HG02610 (cell line): ENCODE results near the gene KRTAP13-4.
A peak's percentile ranks its signal among the peaks of the same experiment; 100 is the strongest.

Source experiments
- ATAC-seq: cut with Tn5 transposase; IDR thresholded peaks from one replicate; pipeline ENCODE4 v1.9.1; 2021; ENCODE audit warnings: mild to moderate bottlenecking, moderate library complexity; ENCODE audit not compliant: unreplicated experiment

KRTAP13-4 gene

GRCh38 chr21:30430170-30430655 is at the start of gene KRTAP13-4:
Gene KRTAP13-4 (plus strand): TSS chr21:30430220. CDS start chr21:30430276, 56 bp downstream.
- ATAC-seq, result no peak

- no peak for ATAC-seq
These were observed 47.8 kb upstream of the KRTAP13-4 start for GRCh38 chr21:30382201-30382600.

- no peak for ATAC-seq
These were observed 38.5 kb upstream of the KRTAP13-4 start for GRCh38 chr21:30391492-30392025.

GRCh38 chr21:30395731-30396130 is 34.3 kb upstream of the KRTAP13-4 start, which contains the start of gene KRTAP13-1:
Gene KRTAP13-1 (plus strand): TSS chr21:30396031. CDS start chr21:30396087, 56 bp downstream.
- no peak for ATAC-seq

DNA sequence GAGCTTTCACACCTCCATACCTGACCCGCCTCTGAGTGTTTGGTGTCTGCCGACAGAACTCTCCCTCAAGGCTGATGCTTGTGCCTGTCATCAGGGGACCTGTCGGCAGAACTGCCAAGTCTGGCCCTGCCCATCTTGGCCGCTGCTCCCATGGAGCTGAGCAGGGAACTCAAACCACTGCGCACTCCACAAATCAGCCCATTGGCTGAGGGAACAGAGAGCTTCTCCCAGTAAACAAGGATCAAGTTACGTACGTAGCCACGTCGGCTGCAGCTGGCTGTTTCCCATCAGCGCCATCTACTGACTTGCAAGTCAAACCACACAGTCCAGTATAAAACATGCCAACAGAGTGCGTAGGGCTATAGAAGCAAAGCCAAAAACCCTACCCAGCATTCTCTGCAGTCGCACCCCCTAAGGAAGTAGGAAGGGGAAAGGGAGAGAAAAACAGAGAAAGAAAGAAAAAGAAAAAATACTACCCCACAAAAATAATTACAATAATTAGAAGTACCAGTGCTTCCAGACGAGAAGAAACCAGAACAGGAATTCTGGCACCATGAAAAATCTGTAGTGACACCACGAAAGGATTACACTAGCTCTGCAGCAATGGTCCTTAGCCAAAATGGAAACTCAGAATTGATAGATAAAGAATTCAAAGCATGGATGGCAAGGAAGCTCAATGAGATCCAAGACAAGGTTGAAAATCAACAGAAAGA is 21.1 kb upstream of the KRTAP13-4 start:
- no peak for ATAC-seq

GRCh38 chr21:30415993-30416392 is 14.0 kb upstream of the KRTAP13-4 start:
- ATAC-seq, result no peak

DNA sequence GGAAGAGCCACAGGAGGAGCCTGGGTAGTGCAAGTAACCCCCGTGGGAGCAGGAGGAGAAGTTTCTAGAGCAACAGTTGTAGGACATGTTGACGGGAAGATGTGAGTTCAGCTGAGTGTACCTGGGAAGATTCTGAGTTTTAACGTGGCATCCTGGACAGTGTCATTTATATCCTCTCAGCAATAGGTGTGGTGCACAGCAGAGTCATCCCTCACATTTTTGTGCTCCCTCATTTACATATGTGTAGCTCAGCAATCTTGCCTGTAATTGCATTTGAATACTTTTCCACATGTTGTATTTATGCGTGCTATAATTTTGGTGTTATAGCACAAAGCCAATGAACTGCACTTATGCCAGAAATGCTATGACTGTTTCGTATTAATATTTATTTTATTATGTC is 4.2 kb upstream of the KRTAP13-4 start, which contains the start of gene KRTAP13-3:
Gene KRTAP13-3, minus strand, starts transcription at position 101 of the 400 bp plus-strand sequence. Its CDS starts 14 bp downstream, at position 87.
- ATAC-seq, result no peak

- no peak for ATAC-seq
These were observed 3.3 kb upstream of the KRTAP13-4 start for GRCh38 chr21:30426731-30427130.

- ATAC-seq, result peak; percentile 65
These were observed 4.1 kb downstream of the KRTAP13-4 start for GRCh38 chr21:30434033-30434631.

DNA sequence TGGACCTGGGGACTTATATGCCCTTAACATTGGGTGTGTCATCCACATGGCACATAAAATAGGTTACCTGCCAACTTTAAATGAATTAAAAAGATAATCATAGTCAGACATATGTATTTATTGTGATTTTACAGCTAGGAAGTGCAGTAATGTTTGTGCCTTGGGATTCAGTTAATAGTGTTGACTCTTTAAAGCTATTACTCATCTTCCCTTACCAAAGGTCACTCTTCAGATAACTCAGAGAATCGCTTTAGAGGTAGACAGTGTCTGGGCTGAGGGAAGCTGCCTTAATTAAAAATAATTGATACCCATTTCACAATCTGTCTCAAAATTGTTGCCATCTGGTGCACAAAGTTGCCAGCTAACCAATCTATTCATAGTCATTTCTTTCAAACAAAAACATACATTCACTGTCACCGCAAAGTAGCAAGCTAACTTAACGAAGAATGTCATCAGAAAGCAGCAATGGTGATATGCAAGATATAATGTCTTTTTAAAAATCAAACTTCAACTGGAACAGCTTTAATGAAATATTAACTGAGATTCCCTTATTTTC is 7.1 kb downstream of the KRTAP13-4 start:
- no peak for ATAC-seq

DNA sequence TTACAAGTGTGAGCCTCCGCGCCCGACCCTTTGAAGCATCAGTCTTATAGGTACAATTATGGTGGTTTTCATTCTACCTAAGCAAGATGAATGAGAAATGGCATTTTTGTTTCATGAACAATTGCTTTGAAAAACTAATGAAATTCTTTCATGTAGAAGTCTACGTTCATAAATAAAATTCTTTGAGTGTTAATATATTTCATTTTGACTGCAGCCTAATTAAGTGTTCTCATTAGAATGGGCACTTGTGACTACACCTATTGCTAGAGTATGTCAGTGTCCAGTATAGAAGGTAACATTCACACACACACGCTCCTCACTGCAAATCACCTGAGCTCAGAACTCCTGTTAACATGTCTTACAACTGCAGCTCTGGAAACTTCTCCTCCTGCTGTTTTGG is 10.0 kb downstream of the KRTAP13-4 start, which contains the start of gene KRTAP15-1:
Gene KRTAP15-1, plus strand, starts transcription at position 301 of the 400 bp plus-strand sequence. Its CDS starts 53 bp downstream, at position 354.
- ATAC-seq, result no peak

GRCh38 chr21:30443226-30443625 is 13.2 kb downstream of the KRTAP13-4 start:
- no peak for ATAC-seq

DNA sequence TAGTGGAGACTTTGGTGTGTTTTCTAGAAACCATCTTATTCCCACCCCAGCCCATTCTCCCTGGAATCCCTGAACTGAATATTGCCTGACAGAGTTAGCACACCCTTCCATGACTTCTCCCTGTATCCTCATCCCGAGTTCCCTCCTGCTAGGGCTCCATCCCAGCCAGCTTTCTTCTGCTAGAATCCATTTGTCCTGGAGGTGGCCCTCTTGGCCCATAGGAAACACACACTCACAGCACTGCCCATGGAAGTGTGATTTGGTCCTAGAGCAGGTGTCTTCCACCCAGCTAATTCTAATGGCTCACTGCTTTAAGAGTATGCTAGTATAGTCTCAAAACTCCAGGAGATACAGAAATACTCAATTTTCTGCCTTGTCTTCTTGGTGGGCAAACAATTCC is 14.2 kb downstream of the KRTAP13-4 start:
- ATAC-seq, result no peak

DNA sequence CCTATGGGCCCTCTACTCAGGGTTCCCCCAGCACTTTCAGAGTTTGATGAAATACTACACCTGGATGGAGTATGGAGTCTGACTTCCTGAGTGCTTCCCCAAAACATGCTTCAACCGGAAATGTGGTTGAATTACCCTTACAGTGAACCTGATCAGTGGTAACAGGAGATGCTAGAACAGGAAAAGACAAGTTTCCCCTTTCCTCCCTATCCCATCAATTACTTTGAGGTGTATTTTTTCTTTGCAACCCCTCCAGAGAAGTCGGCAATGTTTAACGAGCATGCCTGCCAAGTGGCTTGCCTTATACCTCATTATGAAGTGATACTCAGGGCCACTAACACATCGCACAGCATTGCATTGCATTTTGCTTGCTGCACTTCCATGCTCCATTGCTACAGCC is 17.0 kb downstream of the KRTAP13-4 start:
- no peak for ATAC-seq

DNA sequence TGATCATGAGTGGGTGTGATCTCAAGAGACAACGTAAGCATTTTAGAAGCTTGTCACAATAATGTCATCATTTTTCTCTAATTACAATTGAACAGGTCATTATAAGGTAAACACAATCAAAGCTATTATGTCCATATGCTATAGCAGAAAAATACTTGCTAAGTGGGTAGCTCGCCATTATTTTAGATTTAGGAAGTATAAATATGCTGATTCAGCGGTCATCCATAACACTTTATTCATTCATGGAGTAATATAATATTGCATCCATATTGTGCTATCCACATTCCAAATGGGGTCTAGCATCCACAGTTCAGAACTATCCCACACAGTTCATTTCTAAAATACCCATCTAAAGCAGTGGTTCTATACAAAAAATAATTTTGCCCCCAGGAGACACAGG is 18.5 kb downstream of the KRTAP13-4 start:
- no peak for ATAC-seq

DNA sequence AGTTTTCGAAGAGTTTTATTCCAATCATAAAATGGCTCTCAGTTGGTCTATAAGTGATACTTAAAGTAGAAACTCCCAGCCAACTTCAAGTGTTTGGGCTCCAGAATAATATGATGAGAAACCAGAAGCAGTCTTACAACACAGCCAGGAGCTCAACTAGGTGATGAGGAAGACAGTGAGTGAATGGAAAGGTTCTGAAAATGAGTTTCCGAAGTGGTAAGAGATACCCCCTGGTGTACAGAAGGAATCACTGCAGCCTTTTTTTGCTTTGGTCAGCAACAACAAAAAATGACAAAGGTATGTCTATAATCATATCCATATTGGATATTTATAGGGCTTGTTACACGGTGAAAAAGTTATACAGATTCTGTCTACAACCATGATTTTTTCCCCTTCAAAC is 33.7 kb downstream of the KRTAP13-4 start:
- ATAC-seq, result no peak

DNA sequence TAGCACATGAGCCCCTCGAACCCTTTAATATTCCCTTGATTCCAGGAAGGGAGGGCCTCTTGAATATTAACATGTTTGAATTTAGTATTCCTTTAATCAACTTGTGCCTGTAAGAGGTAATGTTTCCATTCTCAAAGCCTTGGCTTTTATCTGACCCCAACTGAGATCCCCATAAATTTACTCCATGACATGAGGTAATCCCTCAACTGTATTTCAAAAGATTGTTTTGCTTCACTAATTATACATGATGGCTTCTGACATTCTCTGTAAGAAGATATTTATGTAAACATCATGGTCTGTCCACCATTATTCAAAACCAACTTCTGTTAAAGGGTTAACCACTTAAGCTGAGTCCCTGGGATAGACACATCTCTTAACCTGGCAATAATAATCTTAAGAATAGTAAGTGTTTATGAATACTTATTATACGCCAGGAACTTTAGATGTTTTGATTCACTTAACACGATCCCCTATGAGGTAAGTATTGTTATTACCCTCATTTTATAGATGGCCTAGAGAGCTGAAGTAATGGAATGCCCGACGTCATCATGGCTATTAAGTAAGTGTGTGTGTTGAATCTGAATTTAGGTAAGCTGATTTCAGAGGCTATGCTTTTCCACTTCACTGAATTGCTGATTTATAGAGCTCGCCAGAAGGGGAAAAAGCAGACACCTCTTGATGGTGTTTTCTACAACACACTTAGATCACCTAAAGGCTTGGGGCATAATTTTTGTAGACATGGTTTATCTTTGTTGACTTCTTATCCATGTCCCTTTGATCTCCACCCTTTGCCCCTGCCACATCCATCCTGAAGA is 39.1 kb downstream of the KRTAP13-4 start:
- ATAC-seq, result no peak

- no peak for ATAC-seq
These were observed 48.0 kb downstream of the KRTAP13-4 start for GRCh38 chr21:30478004-30478403.

DNA sequence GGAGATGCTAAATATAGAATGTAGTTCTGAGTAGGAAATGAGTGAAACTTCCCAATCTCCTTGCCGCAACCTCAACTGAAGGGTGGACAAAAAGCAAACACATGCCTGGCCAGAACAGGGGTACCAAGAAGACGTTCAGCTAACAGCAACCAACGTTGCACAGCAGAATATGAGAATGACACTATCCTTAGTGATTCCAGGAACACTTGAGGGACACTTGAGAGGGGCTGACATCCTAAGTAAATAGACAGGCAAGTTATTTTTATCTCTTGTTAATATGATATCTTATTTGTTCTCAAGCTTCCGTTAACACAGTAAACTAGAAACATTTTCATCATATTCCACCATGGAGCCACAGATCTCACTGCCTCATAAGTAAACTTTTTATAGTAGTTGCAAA is 49.2 kb downstream of the KRTAP13-4 start:
- ATAC-seq, result no peak

GRCh38 chr21:30480145-30480544 is 50.1 kb downstream of the KRTAP13-4 start, which contains the start of gene KRTAP19-1:
Gene KRTAP19-1 (minus strand): TSS chr21:30480367. CDS start chr21:30480317, 50 bp downstream.
- no peak for ATAC-seq
